ENCODE data around the gene PDZRN4.

Gene PDZRN4

DNA sequence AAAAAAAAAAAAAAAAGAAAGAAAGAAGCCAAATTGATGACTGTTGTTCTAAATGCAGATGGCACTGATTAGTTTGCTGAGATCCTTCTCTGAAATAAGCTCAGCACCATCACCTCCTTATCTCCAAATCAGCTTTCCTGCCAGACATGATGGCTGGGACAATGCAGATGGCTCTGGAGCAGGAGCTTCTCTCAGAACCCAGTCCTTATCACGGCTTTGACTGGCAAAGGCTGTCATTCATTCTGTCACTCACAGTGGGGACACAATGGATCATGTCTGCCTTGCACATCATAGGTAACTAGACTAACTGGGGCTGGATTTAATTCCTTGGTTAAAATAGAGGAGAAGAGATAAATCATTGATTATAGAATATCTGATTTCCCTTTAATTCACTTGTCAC lies 146.3 kb downstream of the PDZRN4 start:
- H3K27ac Mint-ChIP-seq, result no peak overlapping the region
- TF ChIP-seq CTCF (IDR thresholded peaks at IDR 0.05), result no peak
- no peak for DNase-seq

GRCh38 chr12:41336041-41336549 lies 148.0 kb downstream of the PDZRN4 start:
- no peak overlapping the region for H3K27ac Mint-ChIP-seq
- TF ChIP-seq CTCF (IDR thresholded peaks at IDR 0.05), result no peak
- H3K4me3 Mint-ChIP-seq, result no peak overlapping the region
- no peaks in the 10 kb centered on the region for H3K4me1 Mint-ChIP-seq
- peaks cover 21% of the 10 kb centered on the region for H3K9me3 Mint-ChIP-seq
- no peaks in the 10 kb centered on the region for H3K36me3 Mint-ChIP-seq (ENCODE audit: low read depth)
- H3K27me3 Mint-ChIP-seq (ENCODE audit: low read depth, poor library complexity), result no peaks in the 10 kb centered on the region
- no peak for DNase-seq

More for the DNA sequence above, 146.3 kb downstream of the PDZRN4 start:
- H3K4me1 Mint-ChIP-seq, result no peaks in the 10 kb centered on the region
- H3K36me3 Mint-ChIP-seq (ENCODE audit: low read depth), result no peaks in the 10 kb centered on the region
- no peaks in the 10 kb centered on the region for H3K27me3 Mint-ChIP-seq (ENCODE audit: low read depth, poor library complexity)
- peaks cover 7% of the 10 kb centered on the region for H3K9me3 Mint-ChIP-seq
- H3K4me3 Mint-ChIP-seq, result no peak overlapping the region

GRCh38 chr12:41339784-41340183 lies 151.7 kb downstream of the PDZRN4 start:
- Mint-ChIP-seq H3K27me3 (ENCODE audit: low read depth, poor library complexity) (no peaks in the 10 kb centered on the region), H3K36me3 (ENCODE audit: low read depth) (no peaks in the 10 kb centered on the region), H3K4me3 (no peak overlapping the region), H3K27ac (no peak overlapping the region), H3K4me1 (no peaks in the 10 kb centered on the region), H3K9me3 (peaks cover 31% of the 10 kb centered on the region)
- no peak for DNase-seq
- no peak for TF ChIP-seq CTCF (IDR thresholded peaks at IDR 0.05)

DNA sequence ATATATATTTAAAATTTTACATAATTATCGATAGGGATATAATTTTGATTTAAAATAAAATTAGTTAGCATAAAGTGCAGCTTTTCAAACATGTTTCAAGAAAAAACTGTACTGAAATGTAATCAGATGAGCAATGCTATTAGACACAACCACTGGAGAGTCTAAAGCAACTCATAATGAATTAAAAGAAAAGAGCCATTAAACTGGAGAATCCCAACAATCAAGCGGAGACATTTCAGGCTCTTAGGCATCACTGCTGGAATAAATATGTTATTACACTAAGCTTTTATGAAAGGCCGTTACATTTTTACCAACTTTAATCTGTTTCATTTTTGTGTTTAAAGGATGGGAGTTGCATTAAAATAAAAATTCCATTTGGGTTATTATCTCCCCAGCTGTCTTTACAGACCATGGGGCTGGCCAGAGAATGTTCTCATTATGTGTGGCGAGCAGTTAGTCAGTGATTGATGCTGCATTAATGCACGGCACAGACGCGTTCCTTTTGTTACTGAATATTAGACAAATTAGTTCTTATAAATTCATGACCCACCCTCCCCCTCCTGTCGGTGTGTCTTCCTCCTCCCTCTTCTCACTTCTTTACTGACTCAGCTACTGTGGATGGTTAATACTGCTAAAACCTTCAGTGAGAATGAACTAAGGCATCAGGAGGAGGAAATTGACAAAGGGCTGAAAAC lies 156.8 kb downstream of the PDZRN4 start:
- no peak for TF ChIP-seq CTCF (IDR thresholded peaks at IDR 0.05)
- no peak for DNase-seq
- Mint-ChIP-seq H3K27ac (no peak overlapping the region), H3K4me1 (no peaks in the 10 kb centered on the region), H3K27me3 (ENCODE audit: low read depth, poor library complexity) (no peaks in the 10 kb centered on the region), H3K4me3 (no peak overlapping the region), H3K9me3 (peaks cover 20% of the 10 kb centered on the region), H3K36me3 (ENCODE audit: low read depth) (no peaks in the 10 kb centered on the region)

- Mint-ChIP-seq H3K36me3 (ENCODE audit: low read depth) (peaks cover 8% of the 10 kb centered on the region), H3K27me3 (ENCODE audit: low read depth, poor library complexity) (no peaks in the 10 kb centered on the region), H3K4me3 (no peak overlapping the region), H3K9me3 (peaks cover 7% of the 10 kb centered on the region), H3K4me1 (peaks cover 5% of the 10 kb centered on the region), H3K27ac (no peak overlapping the region)
- no peak for DNase-seq
- no peak for TF ChIP-seq CTCF (IDR thresholded peaks at IDR 0.05)
These were observed 160.1 kb downstream of the PDZRN4 start for GRCh38 chr12:41348198-41348597.

DNA sequence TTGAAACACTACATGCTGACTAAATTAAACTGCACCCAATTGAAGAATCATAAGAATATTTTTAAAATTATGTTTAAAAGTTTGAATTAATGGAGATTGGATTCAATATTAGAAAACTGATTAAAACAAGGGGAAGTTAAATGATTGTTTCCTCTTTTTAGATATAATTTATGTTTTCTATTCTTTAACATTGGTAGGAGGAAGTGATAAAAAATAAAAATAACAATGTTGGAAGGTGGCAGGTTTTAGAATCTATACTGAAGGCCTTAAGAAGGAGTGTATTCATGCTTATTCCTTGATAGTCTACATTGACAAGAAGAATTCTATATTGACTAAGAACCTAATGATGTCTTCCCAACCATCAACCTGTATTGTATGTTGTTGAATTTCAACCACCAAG lies 168.1 kb downstream of the PDZRN4 start:
- no peak for DNase-seq
- H3K4me3 Mint-ChIP-seq, result no peak overlapping the region
- peaks cover 7% of the 10 kb centered on the region for H3K4me1 Mint-ChIP-seq
- H3K27ac Mint-ChIP-seq, result no peak overlapping the region
- no peaks in the 10 kb centered on the region for H3K27me3 Mint-ChIP-seq (ENCODE audit: low read depth, poor library complexity)
- peaks cover 3% of the 10 kb centered on the region for H3K36me3 Mint-ChIP-seq (ENCODE audit: low read depth)
- H3K9me3 Mint-ChIP-seq, result peaks cover 7% of the 10 kb centered on the region
- TF ChIP-seq CTCF (IDR thresholded peaks at IDR 0.05), result no peak
